ENCODE results near the gene CNOT8. TPM values are rescaled to one million over a fixed set of nuclear protein-coding genes. Genes with fewer than 3 reads are reported as not detected.

The CNOT8 gene
- total RNA-seq (2022; extraction: Qiagen RNA extraction; ENCODE audit: low read depth) = 35.9 to 45.7 TPM (median 38.2 TPM) in 5 replicates

GRCh38 chr5:154858297-154858971 lies at the start of gene CNOT8:
CNOT8 (plus strand) TSS chr5:154858627; CDS start chr5:154863279, 4,652 bp downstream.

GRCh38 chr5:154850255-154851062 lies 8.0 kb upstream of the CNOT8 start, which contains the start of gene FAXDC2:
FAXDC2 (minus strand) TSS chr5:154850603; CDS start chr5:154838178, 12,425 bp downstream.

Other genes with a start within 250 kb of the CNOT8 start
- 116 to 149 TPM (median 138 TPM) in 5 replicates for gene LARP1, start 103.2 kb upstream of the CNOT8 start, total RNA-seq (2022; extraction: Qiagen RNA extraction; ENCODE audit: low read depth)
- 0.02 to 0.33 TPM (median 0.10 TPM) in 5 replicates for gene FAXDC2, start 8.0 kb upstream of the CNOT8 start, total RNA-seq (2022; extraction: Qiagen RNA extraction; ENCODE audit: low read depth)
- 23.9 to 28.2 TPM (median 25.3 TPM) in 5 replicates for gene GEMIN5, start 79.6 kb downstream of the CNOT8 start, total RNA-seq (2022; extraction: Qiagen RNA extraction; ENCODE audit: low read depth)
- gene MRPL22, start 82.4 kb downstream of the CNOT8 start, total RNA-seq (2022; extraction: Qiagen RNA extraction; ENCODE audit: low read depth) = 44.2 to 63.2 TPM (median 61.2 TPM) in 5 replicates
- gene KIF4B, start 155.1 kb downstream of the CNOT8 start, total RNA-seq (2022; extraction: Qiagen RNA extraction; ENCODE audit: low read depth) = 0.01 to 0.02 TPM (median 0.02 TPM) in 3 of 5 replicates, not detected in the others